NCI-H82 (cell line): Measurements from ENCODE around the gene TXLNA.
"Not testable (repeated sequence)": the region's sequence is repeated elsewhere in the genome, so short reads cannot be mapped to it uniquely, and the experiment has no call there.

Experiments
- DNase-seq: peaks from one replicate; lab custom pipeline; 2025; lab: John Stamatoyannopoulos, UW

TXLNA gene

DNA sequence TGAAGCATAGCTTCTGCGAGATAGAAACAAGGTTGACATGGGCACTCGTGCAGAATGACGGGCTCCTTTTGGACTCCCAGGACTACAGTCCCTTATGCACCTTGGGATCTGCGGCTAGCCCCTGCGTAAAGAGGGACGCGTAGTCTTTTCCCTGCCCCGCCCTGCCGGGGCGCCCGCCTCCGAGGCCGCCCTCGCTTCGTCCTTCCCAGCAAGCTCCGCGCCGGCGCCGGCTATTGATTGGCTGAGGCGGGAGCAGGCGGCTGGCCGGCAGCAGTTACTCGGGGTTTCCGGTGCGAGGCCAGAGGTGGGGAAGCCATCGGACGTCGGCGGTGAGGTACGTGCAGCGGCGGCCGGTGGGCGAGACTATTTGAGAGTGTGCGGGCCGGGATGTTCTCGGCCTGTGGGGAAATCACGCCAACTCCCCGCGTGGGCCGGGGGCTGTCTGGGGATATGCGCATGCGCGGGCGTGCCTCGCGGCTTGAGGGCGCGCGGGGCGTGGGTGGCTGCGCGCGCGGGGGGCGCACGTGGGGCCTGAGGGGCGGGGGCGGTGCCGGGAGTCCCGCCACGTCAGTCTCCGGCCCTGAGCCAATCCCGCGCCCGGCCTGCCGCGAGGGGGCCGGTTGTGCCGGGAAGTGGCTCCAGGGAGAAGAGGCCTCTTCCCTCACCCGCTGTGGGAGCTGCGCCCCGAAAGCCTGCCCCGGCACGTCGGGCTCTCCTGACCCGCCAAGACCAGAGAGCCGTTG lies at the start of gene TXLNA:
TXLNA (plus strand) TSS at position 233 of the 743 bp plus-strand sequence. CDS start 671 bp downstream, outside the sequence.
- DNase-seq, result peak; percentile 96

DNA sequence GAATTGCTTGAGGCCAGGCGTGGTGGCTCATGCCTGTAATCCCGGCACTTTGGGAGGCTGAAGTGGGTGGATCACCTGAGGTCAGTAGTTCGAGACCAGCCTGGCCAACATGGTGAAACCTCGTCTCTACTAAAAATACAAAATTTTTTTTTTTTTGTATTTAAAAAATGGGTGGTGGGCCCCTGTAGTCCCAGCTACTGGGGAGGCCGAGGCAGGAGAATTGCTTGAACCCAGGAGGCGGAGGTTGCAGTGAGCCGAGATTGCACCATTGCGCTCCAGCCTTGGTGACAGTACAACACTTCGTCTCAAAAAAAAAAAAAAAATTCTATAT lies 45.6 kb upstream of the TXLNA start:
- not testable (repeated sequence) for DNase-seq

DNA sequence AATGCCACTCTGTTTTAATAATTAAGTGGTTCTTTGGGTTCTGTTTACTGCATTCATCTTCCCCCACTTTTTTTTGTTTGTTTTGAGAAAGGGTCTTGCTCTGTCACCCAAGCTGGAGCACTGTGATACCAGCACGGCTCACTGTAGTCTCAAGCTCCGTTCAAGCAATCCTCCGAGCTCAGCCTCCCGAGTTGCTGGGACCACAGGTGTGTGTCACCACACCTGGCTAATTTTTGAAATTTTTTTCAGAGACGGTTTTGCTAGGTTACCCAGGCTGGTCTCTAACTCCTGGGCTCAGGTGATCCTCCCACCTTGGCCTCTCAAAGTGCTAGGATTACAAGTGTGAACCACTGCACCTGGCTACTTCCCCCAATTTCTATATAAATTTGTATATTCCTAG lies 42.4 kb upstream of the TXLNA start:
- no peak for DNase-seq

DNA sequence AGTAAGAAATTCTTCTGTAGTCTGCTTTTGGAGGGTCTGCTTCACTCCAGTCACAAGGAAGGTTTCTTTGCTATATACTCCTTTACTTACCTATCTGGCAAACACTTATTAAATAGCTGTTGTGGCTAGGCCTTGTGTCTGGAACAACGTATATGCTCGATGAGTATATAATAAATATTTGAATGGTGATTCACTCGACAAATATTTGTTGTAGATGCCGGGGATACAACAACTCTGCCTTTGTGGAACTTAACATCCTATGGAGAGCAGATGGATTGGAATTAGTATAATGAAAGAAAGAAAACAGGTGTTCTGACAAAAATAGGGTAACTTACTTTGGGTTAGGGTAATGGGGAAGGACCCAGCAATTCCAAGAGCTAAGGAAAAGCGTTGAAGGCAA lies 40.5 kb upstream of the TXLNA start:
- no peak for DNase-seq

DNA sequence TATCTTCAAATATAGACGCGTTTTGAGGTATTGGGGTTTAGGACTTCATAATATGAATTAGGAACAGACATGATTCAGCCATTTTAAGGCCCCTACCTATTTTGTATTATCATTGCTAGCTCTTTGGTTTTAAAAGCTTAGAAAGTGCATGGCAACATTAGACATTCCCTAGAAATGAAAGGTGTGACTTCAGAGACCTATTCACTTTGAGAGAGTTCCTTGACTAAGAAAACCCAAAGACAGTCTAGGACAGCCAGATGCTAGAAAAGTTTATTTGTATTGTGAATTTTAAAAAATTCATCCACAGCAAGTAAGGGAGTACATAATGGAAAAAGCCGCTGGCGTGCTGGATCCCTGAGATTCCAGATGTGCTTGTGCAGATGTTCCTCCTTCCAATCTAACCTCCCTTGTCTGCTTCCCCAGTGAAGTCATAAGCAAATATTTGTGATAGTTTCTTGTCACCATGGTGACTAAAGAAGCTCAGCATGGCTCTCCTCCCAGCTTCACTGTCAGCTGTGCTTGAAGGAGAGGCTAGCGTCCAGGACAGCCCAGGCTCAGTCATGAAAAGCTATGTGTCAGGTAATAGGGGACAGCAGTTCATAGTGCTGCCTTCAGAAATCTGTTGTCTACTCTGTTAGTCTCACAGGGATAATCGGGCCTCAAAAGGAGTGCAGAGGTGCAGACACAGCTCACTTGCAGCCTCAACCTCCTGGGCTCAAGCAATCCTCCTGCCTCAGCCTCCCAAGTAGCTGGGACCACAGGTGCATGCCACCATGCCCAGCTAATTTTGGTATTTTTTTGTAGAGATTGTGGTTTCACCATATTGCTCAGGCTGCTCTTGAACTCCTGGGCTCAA lies 36.8 kb upstream of the TXLNA start:
- DNase-seq, result peak; percentile 22

DNA sequence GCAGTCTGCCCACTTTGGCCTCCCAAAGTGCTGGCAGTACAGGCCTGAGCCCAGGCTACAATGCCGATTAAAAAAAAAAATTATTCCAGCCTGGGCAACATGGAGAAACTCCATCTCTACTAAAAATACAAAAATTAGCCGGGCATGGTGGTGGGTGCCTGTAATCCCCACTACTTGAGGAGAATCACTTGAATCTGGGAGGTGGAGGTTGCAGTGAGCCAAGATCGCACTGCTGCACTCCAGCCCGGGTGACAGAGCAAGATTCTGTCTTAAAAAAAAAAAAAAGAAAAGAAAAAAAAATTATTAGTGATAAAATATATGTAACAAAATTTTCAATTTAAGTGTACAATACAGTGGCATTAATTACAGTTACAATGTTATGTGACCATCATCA lies 36.2 kb upstream of the TXLNA start:
- not testable (repeated sequence) for DNase-seq

DNA sequence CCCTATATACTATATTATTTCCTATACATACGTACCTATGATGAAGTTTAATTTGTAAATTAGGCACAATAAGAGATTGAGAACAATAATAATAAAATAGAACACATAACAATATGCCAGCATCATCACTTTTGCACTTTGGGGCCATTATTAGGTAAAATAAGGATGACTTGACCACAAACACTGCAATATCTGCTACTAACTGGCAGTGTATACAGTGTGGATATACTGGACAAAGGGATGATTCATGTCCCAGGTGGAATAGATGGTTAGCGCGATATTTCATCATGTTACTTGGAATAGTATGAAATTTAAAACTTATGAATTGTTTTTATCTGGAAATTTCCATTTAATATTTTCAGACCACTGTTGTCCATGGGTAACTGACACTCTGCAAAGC lies 35.4 kb upstream of the TXLNA start:
- no peak for DNase-seq

DNA sequence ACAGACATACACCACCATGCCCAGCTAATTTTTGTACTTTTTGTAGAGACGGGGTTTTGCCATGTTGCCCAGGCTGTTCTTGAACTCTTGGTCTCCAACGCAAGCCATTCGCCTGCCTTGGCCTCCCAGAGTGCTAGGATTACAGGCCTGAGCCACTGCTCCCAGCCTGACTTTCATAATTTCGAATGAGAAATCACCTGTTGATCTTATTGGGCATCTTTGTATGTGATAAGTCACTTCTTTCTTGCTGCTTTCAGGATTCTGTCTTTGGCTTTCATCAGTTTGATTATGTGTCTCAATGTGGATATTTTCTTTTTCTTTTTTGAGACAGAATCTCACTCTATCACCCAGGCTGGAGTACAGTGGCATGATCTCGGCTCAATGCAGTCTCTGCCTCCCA lies 31.7 kb upstream of the TXLNA start:
- DNase-seq, result not testable (repeated sequence)

DNA sequence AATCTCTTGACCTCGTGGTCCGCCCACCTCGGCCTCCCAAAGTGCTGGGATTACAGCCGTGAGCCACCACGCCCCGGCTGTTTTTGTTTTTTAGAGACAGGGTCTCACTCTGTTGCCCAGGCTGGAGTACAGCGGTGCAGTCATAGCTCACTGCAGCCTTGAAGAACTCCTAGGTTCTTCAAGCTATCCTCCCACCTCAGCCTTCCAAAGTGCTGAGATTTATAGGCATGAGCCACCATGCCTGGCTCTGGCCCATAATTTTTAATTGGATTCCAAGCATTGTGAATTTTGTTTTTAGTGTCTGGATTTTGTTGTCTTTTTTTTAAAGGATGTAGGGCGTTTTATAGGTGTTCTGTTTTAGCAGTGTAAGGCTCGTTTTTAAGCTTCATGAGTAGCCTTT lies 28.6 kb upstream of the TXLNA start:
- DNase-seq, result no peak

DNA sequence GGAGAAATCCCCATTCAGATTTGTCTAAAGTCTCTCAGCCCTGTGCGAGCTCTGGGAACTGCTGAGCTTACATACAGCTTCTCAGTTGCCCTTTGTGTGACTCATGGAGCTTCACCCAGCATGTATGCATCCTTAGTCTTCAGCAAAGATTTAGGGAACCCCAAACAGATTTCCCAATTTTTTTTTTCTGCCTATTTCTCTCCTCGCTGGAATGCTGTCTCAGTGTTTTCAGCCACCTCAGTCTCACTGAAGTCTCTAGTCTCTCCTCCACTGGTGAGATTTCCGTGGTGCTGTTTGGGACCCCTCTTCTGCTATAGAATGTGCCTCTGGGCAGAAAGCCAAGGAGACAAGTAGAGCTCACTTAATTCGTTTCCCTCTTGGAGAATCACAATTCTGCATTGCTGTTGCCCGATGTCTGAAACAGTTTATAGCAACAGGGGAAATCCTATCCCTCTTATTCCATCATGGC lies 28.1 kb upstream of the TXLNA start:
- peak; percentile 87 for DNase-seq

DNA sequence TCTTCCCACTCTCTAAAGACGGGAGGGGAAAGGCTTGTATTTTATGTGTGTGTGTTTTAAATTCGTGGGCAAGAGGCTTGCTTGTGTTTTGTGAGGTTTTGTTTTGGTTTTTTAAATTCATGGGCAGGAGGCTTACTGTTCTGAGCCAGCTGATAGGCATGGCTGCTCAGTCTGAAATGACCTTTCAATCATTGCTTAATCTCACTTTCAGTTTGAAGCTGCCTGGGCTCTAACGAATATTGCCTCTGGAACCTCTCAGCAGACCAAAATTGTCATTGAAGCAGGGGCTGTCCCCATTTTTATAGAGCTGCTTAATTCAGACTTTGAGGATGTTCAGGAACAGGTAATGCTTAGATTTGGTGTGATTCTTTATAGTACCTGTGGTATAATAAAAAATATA lies 20.3 kb upstream of the TXLNA start:
- no peak for DNase-seq

DNA sequence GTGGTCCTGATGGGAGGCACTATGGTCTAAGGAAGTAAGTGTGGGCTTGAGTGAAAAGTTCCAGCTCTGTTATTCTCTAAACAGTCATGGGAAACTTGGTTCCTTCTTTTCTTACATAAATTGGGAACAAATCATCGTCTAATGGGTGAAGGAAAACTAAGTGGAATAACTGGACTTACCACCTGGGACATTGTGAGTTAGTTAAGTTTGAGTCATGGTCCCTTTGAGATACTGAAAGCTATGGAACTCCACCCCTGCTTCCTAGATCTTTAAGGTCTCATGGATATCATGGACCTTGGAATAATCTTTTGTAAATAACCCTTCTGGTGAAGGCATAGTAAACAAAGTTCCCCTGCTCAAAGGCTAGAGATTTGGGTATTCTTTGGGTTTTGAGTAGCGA lies 16.1 kb upstream of the TXLNA start:
- DNase-seq, result no peak

DNA sequence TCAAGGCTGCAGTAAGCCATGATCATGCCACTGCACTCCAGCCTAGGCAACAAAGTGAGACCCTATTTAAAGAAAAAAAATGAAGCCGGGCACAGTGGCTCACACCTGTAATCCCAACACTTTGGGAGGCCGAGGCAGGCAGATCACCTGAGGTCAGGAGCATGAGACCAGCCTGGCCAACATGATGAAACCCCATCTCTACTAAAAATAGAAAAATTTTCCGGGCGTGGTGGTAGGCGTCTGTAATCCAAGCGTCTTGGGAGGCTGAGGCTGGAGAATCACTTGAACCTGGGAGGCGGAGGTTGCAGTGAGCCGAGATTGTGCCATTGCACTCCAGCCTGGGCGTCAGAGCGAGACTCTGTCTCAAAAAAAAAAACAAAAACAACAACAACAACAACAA lies 13.8 kb upstream of the TXLNA start:
- not testable (repeated sequence) for DNase-seq

DNA sequence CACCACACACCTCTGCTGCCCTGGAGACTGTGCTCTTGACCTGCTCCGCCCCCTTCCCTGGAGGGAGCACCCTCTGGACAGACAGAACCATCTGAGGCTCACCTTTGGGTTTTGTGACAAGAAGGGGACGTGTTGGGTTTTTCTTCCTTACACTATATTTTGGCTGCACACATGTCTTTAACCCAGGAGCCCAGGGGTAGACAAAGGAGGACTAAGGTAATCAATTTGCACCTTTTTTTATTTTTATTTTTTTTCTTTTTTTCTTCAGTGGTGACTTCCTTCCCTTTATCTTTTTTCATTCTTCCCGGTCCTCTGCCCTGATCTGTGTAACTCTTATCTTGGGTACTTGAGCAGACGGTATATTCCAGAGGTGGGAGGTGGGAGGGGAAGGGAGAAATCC lies 8.5 kb upstream of the TXLNA start:
- DNase-seq, result no peak

DNA sequence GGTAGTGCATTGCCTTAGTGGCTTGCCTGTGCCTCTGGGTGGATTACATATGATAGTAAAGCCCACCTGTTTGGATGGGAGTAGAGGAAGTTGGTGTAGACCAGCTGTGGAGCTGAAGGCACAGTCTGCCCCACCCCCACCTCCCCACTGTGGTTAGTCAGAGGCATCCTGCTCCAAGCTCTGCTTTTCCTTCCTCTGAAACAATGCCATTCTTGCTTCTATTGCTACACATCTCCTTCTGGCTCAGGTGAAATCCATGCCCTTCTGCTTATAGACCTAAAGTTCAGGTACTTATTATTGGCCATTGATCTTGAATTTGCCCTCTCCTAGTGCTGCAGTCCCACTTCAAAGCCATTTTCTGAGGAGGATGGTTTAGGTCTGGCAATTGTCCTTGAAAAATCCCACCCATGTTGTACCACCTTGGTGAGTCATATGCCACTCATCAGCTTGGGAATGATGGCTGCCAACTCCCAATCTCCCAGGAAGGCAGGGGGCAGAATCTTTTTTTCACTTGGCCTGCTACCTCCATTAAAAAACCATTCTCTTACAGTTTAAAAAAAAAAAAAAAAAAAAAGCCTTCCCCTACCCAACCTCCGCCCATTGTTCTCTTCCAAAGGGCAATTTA lies 6.7 kb upstream of the TXLNA start:
- DNase-seq, result no peak

DNA sequence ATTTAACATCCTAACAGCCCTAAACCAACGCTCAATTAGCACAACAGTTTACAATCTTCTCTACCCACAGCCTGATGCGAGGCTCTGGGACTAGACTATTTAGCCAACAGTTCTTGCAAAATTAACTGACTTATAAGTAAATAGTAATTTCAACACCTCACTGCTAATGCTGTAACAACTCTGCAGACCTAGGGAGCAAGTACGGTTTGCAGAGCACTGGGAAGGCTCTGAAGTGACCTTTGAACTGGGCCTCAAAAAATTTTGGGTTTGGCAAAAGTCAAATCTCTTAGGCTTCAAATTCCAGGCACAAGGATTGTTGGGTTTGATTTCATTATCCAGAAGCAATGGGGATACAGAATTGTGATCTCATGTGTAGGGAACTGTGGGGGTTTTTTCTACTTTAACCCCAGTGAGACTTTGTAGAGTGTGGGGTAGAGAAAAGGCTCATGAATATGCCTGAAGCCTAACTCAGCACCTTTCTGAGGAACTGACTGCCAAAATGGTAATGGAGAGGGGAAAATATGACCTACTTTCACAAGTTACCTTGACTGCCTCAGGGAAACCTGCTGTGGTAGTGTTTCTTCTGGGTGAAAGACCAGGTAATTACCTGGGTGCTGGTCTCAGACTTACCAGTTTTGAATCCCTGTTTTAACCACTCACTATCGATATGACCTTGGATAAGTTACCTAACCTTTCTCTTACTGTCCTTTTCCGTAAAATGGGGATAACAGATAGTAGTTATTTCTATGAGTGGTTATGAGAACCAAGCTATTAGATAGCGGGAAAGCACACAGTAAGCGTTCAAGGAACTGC lies 889 bp upstream of the TXLNA start:
- no peak for DNase-seq

DNA sequence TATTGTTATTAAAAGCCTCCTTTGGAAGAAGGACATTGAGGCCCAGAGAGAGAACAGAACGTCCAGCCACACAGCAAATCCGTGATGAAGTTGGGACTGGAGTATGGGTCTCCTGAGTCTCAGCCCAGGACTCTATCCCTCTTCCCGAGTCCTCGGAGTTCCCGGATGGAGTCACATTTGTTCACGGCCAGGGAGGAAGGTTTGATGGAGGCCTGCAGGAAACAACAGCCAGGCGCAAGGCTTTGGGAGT lies 357 bp upstream of the TXLNA start:
- no peak for DNase-seq

DNA sequence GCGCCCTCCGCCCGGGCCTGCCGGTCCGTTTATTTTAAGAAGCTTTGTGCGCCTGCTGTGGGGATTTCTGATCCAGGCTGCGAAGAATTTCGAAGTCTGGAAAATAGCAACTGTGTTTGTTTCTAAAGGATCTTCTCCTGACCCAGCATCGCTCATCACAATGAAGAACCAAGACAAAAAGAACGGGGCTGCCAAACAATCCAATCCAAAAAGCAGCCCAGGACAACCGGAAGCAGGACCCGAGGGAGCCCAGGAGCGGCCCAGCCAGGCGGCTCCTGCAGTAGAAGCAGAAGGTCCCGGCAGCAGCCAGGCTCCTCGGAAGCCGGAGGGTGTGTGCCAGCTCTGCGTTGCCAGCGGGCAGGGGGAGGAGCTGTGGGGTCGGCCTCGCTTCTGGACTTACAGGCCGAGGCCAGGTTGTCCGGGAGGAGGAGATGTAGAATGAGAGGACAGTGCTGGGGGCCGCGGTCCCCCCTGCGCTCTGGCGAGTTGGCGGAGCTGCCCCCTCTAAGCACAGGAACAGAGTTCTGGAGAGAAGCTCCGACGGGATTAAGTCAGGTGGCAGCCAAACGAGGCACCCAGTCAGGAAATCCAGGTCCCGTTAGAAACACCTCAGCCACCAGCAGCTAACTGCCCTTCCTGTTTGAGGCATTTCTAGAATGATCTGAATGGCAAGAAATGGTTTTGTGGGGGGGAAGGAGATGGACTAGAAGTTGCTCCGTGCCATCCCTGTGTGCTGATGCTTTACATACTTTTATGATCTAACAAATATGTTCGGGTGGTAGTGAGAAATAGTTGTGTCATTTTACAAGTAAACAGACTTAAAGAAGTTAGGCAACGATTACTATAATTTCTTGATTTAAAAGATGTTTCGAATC lies 948 bp downstream of the TXLNA start:
- DNase-seq, result peak; percentile 52

DNA sequence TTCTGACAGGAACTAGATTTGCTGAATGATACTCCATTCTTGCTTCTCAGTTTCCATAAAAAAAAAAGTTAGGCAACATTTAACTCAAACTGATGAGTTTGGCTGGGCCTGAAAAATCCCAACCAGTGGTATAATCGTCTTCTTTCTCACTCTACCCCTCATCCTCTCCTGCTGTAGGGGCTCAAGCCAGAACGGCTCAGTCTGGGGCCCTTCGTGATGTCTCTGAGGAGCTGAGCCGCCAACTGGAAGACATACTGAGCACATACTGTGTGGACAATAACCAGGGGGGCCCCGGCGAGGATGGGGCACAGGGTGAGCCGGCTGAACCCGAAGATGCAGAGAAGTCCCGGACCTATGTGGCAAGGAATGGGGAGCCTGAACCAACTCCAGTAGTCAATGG lies 1.6 kb downstream of the TXLNA start:
- DNase-seq, result no peak

DNA sequence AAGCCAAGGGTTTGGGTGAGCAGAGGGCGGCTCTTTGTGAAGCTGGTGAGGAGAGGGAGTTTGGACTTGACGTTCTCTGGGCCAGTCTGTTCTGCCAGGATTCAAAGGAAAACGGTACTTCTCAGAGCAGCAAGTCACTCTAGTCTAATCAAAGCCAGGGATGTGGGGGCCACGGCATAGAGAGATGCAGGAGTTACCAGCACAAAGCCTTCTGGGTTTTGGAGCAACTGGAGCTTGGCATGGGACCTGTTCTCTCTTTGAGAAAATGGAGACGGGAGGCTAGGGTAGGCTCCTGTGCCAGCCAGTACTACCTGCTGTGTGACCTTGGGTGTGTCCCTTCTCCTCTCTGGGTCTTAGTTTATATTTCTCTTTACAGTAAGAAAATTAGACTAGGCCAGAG lies 2.1 kb downstream of the TXLNA start:
- DNase-seq, result no peak

DNA sequence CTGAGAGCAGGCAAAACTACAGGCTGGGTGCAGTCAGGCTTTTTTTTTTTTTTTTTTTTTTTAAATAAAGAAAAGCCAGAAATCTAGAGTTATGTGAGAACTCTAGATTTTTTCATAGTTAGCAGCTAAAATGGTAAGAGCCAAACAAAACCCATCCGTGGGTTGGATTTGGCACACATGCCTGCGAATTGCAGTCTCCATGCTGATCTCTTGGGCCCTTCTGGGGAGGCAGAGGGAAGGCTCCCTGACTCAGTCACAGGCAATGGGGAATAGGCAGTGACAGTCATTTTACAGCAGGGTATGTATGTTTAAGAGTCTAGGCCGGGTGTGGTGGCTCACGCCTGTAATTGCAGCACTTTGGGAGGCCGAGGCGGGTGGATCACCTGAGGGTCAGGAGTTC lies 2.6 kb downstream of the TXLNA start:
- DNase-seq, result no peak
